HEK293 (cell line): Measurements from ENCODE around the gene COX7A1.

Experiments
- BCL11B ChIP-seq: fragments of 450-650 bp; formaldehyde crosslinking; IDR thresholded peaks from 2 replicates; pipeline ENCODE4 v1.5.1; 2016; ENCODE audit warnings: low read depth, missing biosample characterization, missing genetic modification characterization
- CTCF ChIP-seq: fragments of 450-650 bp; formaldehyde crosslinking; IDR thresholded peaks from 2 replicates; pipeline ENCODE4 v1.5.1; 2016; ENCODE audit warnings: missing biosample characterization, missing genetic modification characterization
- GLIS1 ChIP-seq: fragments of 450-650 bp; formaldehyde crosslinking; IDR thresholded peaks from 2 replicates; pipeline ENCODE4 v1.5.1; 2016; ENCODE audit warnings: missing biosample characterization, missing genetic modification characterization
- HIC1 ChIP-seq: fragments of 450-650 bp; formaldehyde crosslinking; IDR thresholded peaks from 2 replicates; pipeline ENCODE4 v1.5.1; 2016; ENCODE audit warnings: missing biosample characterization, missing genetic modification characterization
- IKZF3 ChIP-seq: fragments of 450-650 bp; IDR thresholded peaks from 2 replicates; pipeline ENCODE4 v1.5.0; 2018; ENCODE audit warnings: missing biosample characterization, mild to moderate bottlenecking, missing genetic modification characterization, moderate library complexity
- KLF8 ChIP-seq: fragments of 450-650 bp; formaldehyde crosslinking; IDR thresholded peaks from 2 replicates; pipeline ENCODE4 v1.5.1; 2016; ENCODE audit warnings: missing biosample characterization, missing genetic modification characterization
- REPIN1 ChIP-seq: fragments of 450-650 bp; formaldehyde crosslinking; IDR thresholded peaks from 2 replicates; pipeline ENCODE4 v1.5.1; 2017; ENCODE audit warnings: missing biosample characterization, missing genetic modification characterization, low read depth
- SCRT1 ChIP-seq: fragments of 450-650 bp; formaldehyde crosslinking; IDR thresholded peaks from 2 replicates; pipeline ENCODE4 v1.5.1; 2016; ENCODE audit warnings: missing biosample characterization, missing genetic modification characterization, borderline replicate concordance
- TSHZ1 ChIP-seq: fragments of 450-650 bp; formaldehyde crosslinking; IDR thresholded peaks from 2 replicates; pipeline ENCODE4 v1.5.1; 2016; ENCODE audit warnings: missing biosample characterization, missing genetic modification characterization, borderline replicate concordance
- ZEB2 ChIP-seq: fragments of 450-650 bp; formaldehyde crosslinking; IDR thresholded peaks from 2 replicates; pipeline ENCODE4 v1.5.1; 2016; ENCODE audit warnings: missing biosample characterization, missing genetic modification characterization
- ZFP3 ChIP-seq: fragments of 450-650 bp; formaldehyde crosslinking; IDR thresholded peaks from 2 replicates; pipeline ENCODE4 v1.5.1; 2016; ENCODE audit warnings: low read depth, missing biosample characterization, missing genetic modification characterization
- ZNF133 ChIP-seq: fragments of 450-650 bp; formaldehyde crosslinking; IDR thresholded peaks from 2 replicates; pipeline ENCODE4 v1.5.1; 2016; ENCODE audit warnings: missing biosample characterization, missing genetic modification characterization
- ZNF138 ChIP-seq: fragments of 450-650 bp; formaldehyde crosslinking; IDR thresholded peaks from 2 replicates; pipeline ENCODE4 v1.5.1; 2016; ENCODE audit warnings: missing biosample characterization, missing genetic modification characterization, borderline replicate concordance
- ZNF155 ChIP-seq: fragments of 450-650 bp; formaldehyde crosslinking; IDR thresholded peaks from 2 replicates; pipeline ENCODE4 v1.5.1; 2016; ENCODE audit warnings: missing biosample characterization, missing genetic modification characterization
- ZNF169 ChIP-seq: fragments of 450-650 bp; formaldehyde crosslinking; IDR thresholded peaks from 2 replicates; pipeline ENCODE4 v1.5.1; 2016; ENCODE audit warnings: missing biosample characterization, missing genetic modification characterization
- ZNF184 ChIP-seq: fragments of 450-650 bp; IDR thresholded peaks from 2 replicates; pipeline ENCODE4 v1.5.1; 2018; ENCODE audit warnings: missing biosample characterization, mild to moderate bottlenecking, missing genetic modification characterization
- ZNF19 ChIP-seq: fragments of 450-650 bp; formaldehyde crosslinking; IDR thresholded peaks from 2 replicates; pipeline ENCODE4; 2016; ENCODE audit warnings: missing biosample characterization, missing genetic modification characterization, low read depth
- ZNF2 ChIP-seq: fragments of 450-650 bp; formaldehyde crosslinking; IDR thresholded peaks from 2 replicates; pipeline ENCODE4 v1.5.1; 2016; ENCODE audit warnings: missing biosample characterization, missing genetic modification characterization
- ZNF214 ChIP-seq: fragments of 450-650 bp; formaldehyde crosslinking; IDR thresholded peaks from 2 replicates; pipeline ENCODE4 v1.5.1; 2017; ENCODE audit warnings: missing biosample characterization, mild to moderate bottlenecking, missing genetic modification characterization, borderline replicate concordance
- ZNF24 ChIP-seq: fragments of 450-650 bp; formaldehyde crosslinking; IDR thresholded peaks from 2 replicates; pipeline ENCODE4 v1.5.1; 2016; ENCODE audit warnings: missing biosample characterization, missing genetic modification characterization
- ZNF274 ChIP-seq, 2 experiments: fragments of 200-500 bp in 1 of 2; fragments of 450-650 bp in 1 of 2; sonication (Bioruptor generic) in 1 of 2; formaldehyde crosslinking in 1 of 2; IDR thresholded peaks; 2 replicates each; pipeline versions ENCODE4 v1.5.1 to v1.6.1; 2014 to 2016; ENCODE audit warnings: borderline replicate concordance in 1 of 2, inconsistent platforms in 1 of 2, low read length in 1 of 2, missing biosample characterization in 1 of 2, missing genetic modification characterization in 1 of 2
- ZNF311 ChIP-seq: fragments of 450-650 bp; formaldehyde crosslinking; IDR thresholded peaks from 2 replicates; pipeline ENCODE4 v1.5.1; 2017; ENCODE audit warnings: missing biosample characterization, missing genetic modification characterization, borderline replicate concordance
- ZNF391 ChIP-seq: fragments of 450-650 bp; formaldehyde crosslinking; IDR thresholded peaks from 2 replicates; pipeline ENCODE4 v1.5.1; 2016; ENCODE audit warnings: low read depth, missing biosample characterization, missing genetic modification characterization, borderline replicate concordance
- ZNF398 ChIP-seq: fragments of 450-650 bp; formaldehyde crosslinking; IDR thresholded peaks from 2 replicates; pipeline ENCODE4 v1.5.1; 2017; ENCODE audit warnings: missing biosample characterization, missing genetic modification characterization
- ZNF423 ChIP-seq: fragments of 450-650 bp; formaldehyde crosslinking; IDR thresholded peaks from 2 replicates; pipeline ENCODE4 v1.5.1; 2016; ENCODE audit warnings: missing biosample characterization, missing genetic modification characterization
- ZNF777 ChIP-seq: fragments of 450-650 bp; formaldehyde crosslinking; IDR thresholded peaks from 2 replicates; pipeline ENCODE4 v1.5.1; 2017; ENCODE audit warnings: missing biosample characterization, missing genetic modification characterization, borderline replicate concordance
- ZSCAN4 ChIP-seq: fragments of 450-650 bp; formaldehyde crosslinking; IDR thresholded peaks from 2 replicates; pipeline ENCODE4 v1.5.1; 2017; ENCODE audit warnings: missing biosample characterization, missing genetic modification characterization

COX7A1 gene

GRCh38 chr19:36140304-36141038 is 11.8 kb downstream of the COX7A1 start (continued):
- TF ChIP-seq GLIS1 (tag by site-specific recombination) (no peak; the same call in 1 of the 2 replicates), ZNF19 (no peak), ZNF214 (tag by site-specific recombination) (no peak), ZNF274 (IDR thresholded peaks at IDR 0.05; ENCODE audit: low read length) (no peak), ZNF274 (tag by site-specific recombination; IDR thresholded peaks at IDR 0.05; ENCODE audit: borderline replicate concordance) (no peak), ZNF138 (tag by site-specific recombination) (no peak), ZNF133 (tag by site-specific recombination) (no peak), BCL11B (tag by site-specific recombination) (peak; percentile 86), SCRT1 (tag by site-specific recombination) (no peak), ZNF398 (tag by site-specific recombination) (peak; percentile 79), ZNF155 (tag by site-specific recombination) (no peak), REPIN1 (tag by site-specific recombination) (no peak), ZNF169 (tag by site-specific recombination) (no peak), ZEB2 (tag by site-specific recombination) (no peak), ZFP3 (no peak), ZNF24 (tag by site-specific recombination) (no peak), CTCF (tag by site-specific recombination) (no peak), KLF8 (peak; percentile 32; the same call in 1 of the 2 replicates), ZNF777 (tag by site-specific recombination) (no peak), ZNF311 (tag by site-specific recombination) (no peak), ZNF423 (tag by site-specific recombination) (peak; percentile 53; the same call in 1 of the 2 replicates), ZNF2 (tag by site-specific recombination) (no peak), ZNF184 (tag by site-specific recombination) (no peak), ZNF391 (tag by site-specific recombination) (0 out of 2 replicates have a peak, but pooled peaks have one; percentile 30), IKZF3 (tag by site-specific recombination) (no peak; the same call in 1 of the 2 replicates), TSHZ1 (tag by site-specific recombination) (no peak), HIC1 (tag by site-specific recombination) (peak; percentile 44; the same call in 1 of the 2 replicates), ZSCAN4 (tag by site-specific recombination) (no peak)
